UCSD-AML1 (cell line): ENCODE measurements around the gene TSPEAR.
A peak's percentile ranks its signal among the peaks of the same experiment; 100 is the strongest.

Experiments
- DNase-seq: peaks from one replicate; lab custom pipeline; 2025; ENCODE audit not compliant: unreplicated experiment; lab: John Stamatoyannopoulos, UW

TSPEAR gene

GRCh38 chr21:44455524-44456213 lies 255.7 kb downstream of the TSPEAR start:
- DNase-seq, result peak; percentile 44

GRCh38 chr21:44454747-44455523 lies 256.4 kb downstream of the TSPEAR start, which contains the start of gene LRRC3:
Gene LRRC3 (plus strand): TSS chr21:44455510. CDS start chr21:44456645, 1,135 bp downstream.
- DNase-seq, result peak; percentile 91

- no peak for DNase-seq
Observed at GRCh38 chr21:44454058-44454457, 257.3 kb downstream of the TSPEAR start.

GRCh38 chr21:44453120-44453519 lies 258.3 kb downstream of the TSPEAR start:
- no peak for DNase-seq

GRCh38 chr21:44450999-44451398 lies 260.4 kb downstream of the TSPEAR start:
- no peak for DNase-seq

DNA sequence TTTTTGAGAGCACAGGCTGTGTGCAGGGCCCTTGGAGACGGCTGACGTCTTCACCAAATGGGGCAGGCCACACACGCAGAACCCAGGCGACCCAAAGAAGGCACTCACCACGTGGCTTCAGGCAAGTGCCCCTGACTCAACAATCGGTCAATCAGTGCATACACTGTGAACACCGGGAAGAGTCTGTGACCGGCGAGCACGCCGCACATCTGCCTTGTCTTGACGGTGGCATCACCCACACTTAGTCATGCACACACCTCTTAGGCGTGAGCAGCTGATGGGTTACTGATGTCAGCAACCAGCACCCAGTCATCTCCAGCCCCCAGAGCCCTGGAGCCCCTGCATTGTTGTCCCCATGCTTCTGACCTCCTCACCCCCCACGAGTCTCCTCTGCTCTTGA lies 261.0 kb downstream of the TSPEAR start:
- no peak for DNase-seq

DNA sequence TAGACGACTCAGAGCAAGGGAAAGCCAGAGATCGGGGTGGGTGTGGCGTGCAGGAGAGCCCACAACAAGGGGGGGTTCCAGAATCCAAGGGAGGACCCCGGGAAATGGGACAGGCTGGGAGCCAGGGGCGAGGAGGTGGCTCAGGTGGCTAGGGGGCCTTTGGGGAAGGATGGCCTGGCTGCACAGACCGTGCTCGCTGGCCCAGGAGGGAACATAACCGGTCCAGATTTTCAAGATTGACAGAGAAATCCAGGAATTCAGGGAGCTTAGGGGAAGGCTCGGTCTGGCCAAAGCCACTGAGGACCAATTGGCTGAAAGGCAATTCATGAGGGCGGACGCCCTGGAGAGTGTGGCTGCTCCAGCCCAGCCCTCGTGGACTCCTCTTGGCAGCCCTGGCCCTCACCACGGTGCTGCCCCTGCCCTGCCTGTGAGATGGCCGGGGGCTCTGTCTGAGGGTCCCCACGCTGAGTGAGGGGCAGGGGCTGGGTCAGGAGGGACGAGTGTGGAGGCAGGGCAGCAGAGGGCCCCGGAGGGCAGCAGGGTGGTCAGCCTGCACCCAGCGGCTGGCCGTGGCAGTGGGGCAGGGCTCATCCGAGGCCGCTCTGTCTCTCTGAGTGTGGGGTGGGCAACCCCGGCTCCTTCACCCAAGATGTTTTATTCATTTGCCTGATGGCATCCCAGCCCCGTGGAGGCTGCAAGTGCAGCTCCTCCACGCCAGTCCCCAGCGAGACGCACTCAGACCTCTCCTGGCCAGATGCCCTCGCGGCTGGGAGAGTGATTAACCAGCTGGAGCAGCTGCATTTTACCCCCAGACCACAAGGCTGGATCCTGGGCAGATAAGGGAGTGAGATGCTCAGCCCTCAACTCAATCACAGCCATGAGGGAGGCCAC lies 261.7 kb downstream of the TSPEAR start:
- no peak for DNase-seq

GRCh38 chr21:44448651-44449131 lies 262.7 kb downstream of the TSPEAR start:
- DNase-seq, result no peak
